Activated CD4-positive, alpha-beta memory T cell treated with anti-CD3 and anti-CD28 coated beads, Interleukin-2, amount 10 ng/mL, durations not matched to agents 7 days and 5 days (primary cell): ENCODE measurements around the gene NACA2. TPM values are rescaled to one million over a fixed set of nuclear protein-coding genes. Genes with fewer than 3 reads are reported as not detected.
"Not testable (repeated sequence)": the region's sequence is repeated elsewhere in the genome, so short reads cannot be mapped to it uniquely, and the experiment has no call there.

ENCODE experiments used
- CTCF ChIA-PET: fragments of 350-600 bp; sonication (Branson Sonifier 250); formaldehyde crosslinking; loops from one replicate; lab custom pipeline; 2021; ENCODE audit warnings: antibody characterized with exemption, inconsistent platforms; lab: Charles Lee
- POLR2A ChIA-PET: fragments of 350-600 bp; sonication (Branson Sonifier 250); formaldehyde crosslinking; loops from one replicate; lab custom pipeline; 2021; ENCODE audit warnings: antibody characterized with exemption; lab: Charles Lee
- DNase-seq: peaks from one replicate; pipeline ENCODE4 v3.0.0-alpha.2; 2020
- H3K27ac Mint-ChIP-seq: one replicate; pipeline ENCODE4 v1.8.0; 2021; ENCODE audit warnings: mild to moderate bottlenecking, mixed read lengths
- H3K27me3 Mint-ChIP-seq: one replicate; pipeline ENCODE4 v1.8.0; 2021; ENCODE audit warnings: mixed read lengths
- H3K36me3 Mint-ChIP-seq: one replicate; pipeline ENCODE4 v1.8.0; 2021; ENCODE audit warnings: low read depth, mixed read lengths
- H3K4me1 Mint-ChIP-seq: one replicate; pipeline ENCODE4 v1.8.0; 2021; ENCODE audit warnings: mixed read lengths
- H3K4me3 Mint-ChIP-seq: one replicate; pipeline ENCODE4 v1.8.0; 2021; ENCODE audit warnings: mild to moderate bottlenecking, mixed read lengths
- H3K9me3 Mint-ChIP-seq: one replicate; pipeline ENCODE4 v1.8.0; 2021; ENCODE audit warnings: mixed read lengths
- total RNA-seq, 2 experiments: library from RNA; stranded (reverse); gene quantifications; one replicate each; pipeline ENCODE4 v1.2.3, GENCODE V29; 2021

NACA2 gene
- total RNA-seq, 2 experiments from 2014 or later, result not detected

DNA sequence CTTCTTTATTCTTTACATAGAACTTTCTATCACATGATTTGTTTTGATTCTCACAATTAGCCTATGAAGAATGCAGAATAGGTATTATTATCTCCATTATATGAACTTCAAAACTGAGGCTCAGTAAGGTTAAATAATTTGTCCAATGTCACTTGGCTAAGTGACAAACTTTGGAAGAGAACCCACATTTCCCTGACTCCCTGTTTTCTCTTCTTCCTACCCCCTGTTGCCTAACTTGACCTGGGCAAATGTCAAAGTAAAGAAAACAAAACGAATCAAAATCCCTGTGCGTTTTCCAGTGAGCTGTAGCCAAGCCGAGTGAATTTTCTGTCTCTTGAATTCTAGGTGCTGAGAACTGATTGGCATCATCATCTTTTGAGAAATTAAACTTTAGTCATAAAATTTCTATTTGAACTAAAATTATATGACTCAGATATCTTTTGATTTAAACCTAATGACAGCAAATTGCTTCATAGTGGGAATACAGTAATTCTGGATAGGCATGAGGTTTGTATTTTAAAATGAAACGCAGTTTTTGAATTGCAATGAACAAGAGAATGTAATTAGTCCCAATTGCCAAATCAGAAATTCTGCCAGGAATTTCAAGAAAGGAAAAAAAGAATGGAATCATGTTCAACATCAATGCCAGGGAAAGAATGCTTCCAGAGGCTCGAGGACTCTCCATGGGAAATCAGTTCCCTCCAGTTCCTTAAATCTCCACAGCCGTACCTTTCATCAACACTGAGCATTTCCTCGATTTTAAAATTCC, 4.6 kb upstream of the NACA2 start:
- CTCF ChIA-PET, result no interaction called here
- DNase-seq, result no peak

GRCh38 chr17:61594294-61594825, 3.3 kb upstream of the NACA2 start:
- no peak overlapping the region for H3K4me3 Mint-ChIP-seq
- DNase-seq, result no peak
- no peaks in the 10 kb centered on the region for H3K9me3 Mint-ChIP-seq
- no peaks in the 10 kb centered on the region for H3K4me1 Mint-ChIP-seq
- H3K27ac Mint-ChIP-seq, result no peak overlapping the region
- CTCF ChIA-PET, result no interaction called here
- no peaks in the 10 kb centered on the region for H3K36me3 Mint-ChIP-seq
- peaks cover 19% of the 10 kb centered on the region for H3K27me3 Mint-ChIP-seq
- POLR2A ChIA-PET, result no interaction called here

More for the DNA sequence above, 4.6 kb upstream of the NACA2 start:
- H3K4me3 Mint-ChIP-seq, result no peak overlapping the region
- H3K27ac Mint-ChIP-seq, result no peak overlapping the region
- H3K4me1 Mint-ChIP-seq, result no peaks in the 10 kb centered on the region
- H3K9me3 Mint-ChIP-seq, result no peaks in the 10 kb centered on the region
- H3K36me3 Mint-ChIP-seq, result no peaks in the 10 kb centered on the region
- peaks cover 19% of the 10 kb centered on the region for H3K27me3 Mint-ChIP-seq
- POLR2A ChIA-PET, result no interaction called here

DNA sequence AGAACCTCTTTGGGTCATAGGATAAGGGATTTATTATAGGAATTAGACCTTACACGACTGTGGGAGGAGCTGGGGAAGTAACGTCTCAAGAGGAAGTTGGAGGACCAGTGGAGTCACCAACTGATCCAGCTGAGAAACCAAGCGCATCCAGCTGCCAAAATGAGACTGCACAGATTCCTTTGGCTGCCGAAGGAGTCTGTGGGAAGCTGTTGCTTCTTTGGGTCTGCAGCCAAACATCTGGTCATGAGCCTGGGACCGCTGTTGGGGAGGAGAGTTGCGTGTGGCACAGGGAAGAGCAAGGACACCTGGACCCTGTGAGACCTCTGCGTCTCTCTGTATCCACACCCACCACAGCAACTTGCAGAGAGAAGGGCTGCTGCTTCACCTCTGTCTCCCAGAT, 2.4 kb upstream of the NACA2 start:
- POLR2A ChIA-PET, result no interaction called here
- DNase-seq, result no peak
- H3K27me3 Mint-ChIP-seq, result peaks cover 23% of the 10 kb centered on the region
- no peaks in the 10 kb centered on the region for H3K4me1 Mint-ChIP-seq
- CTCF ChIA-PET, result no interaction called here
- no peaks in the 10 kb centered on the region for H3K36me3 Mint-ChIP-seq
- no peaks in the 10 kb centered on the region for H3K9me3 Mint-ChIP-seq
- H3K4me3 Mint-ChIP-seq, result no peak overlapping the region
- no peak overlapping the region for H3K27ac Mint-ChIP-seq

DNA sequence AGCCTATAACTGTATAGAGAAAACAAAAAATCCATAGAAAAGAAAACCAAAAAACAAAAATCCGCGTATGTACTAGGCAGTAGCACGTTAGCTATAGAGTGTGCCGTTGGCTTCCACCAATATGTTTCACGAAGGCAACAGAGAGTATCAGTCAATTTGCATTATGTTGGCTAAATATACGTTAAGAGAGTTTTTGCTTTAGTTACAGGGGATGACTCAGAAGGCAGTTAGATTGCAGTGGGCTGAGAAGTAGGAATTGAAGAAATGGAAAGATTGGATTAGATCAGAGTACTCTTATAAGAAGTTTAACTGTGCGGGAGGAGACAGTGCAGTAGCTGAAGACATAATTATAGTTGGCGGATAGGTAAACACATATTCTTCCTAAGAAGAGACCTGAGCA, 911 bp upstream of the NACA2 start:
- Mint-ChIP-seq H3K4me3 (no peak overlapping the region), H3K27me3 (peaks cover 30% of the 10 kb centered on the region), H3K36me3 (no peaks in the 10 kb centered on the region), H3K9me3 (no peaks in the 10 kb centered on the region), H3K4me1 (no peaks in the 10 kb centered on the region), H3K27ac (no peak overlapping the region)
- ChIA-PET CTCF (no interaction called here), POLR2A (no interaction called here)
- DNase-seq, result no peak

GRCh38 chr17:61589990-61590389, 1.0 kb downstream of the NACA2 start:
- Mint-ChIP-seq H3K36me3 (no peaks in the 10 kb centered on the region), H3K4me1 (no peaks in the 10 kb centered on the region), H3K27ac (no peak overlapping the region), H3K9me3 (no peaks in the 10 kb centered on the region), H3K4me3 (no peak overlapping the region), H3K27me3 (peaks cover 26% of the 10 kb centered on the region)
- CTCF ChIA-PET, result no interaction called here
- POLR2A ChIA-PET, result no interaction called here
- no peak for DNase-seq

- H3K9me3 Mint-ChIP-seq, result no peaks in the 10 kb centered on the region
- no peaks in the 10 kb centered on the region for H3K36me3 Mint-ChIP-seq
- DNase-seq, result no peak
- ChIA-PET CTCF (no interaction called here), POLR2A (interaction anchor here (1.2 kb wide), 1 partner anchor 12 kb away, joined by 4 read pairs; no protein-coding TSS in a partner anchor)
- H3K27me3 Mint-ChIP-seq, result peaks cover 21% of the 10 kb centered on the region
- no peak overlapping the region for H3K27ac Mint-ChIP-seq
- H3K4me1 Mint-ChIP-seq, result no peaks in the 10 kb centered on the region
- no peak overlapping the region for H3K4me3 Mint-ChIP-seq
Measured at GRCh38 chr17:61587807-61588660, 3.0 kb downstream of the NACA2 start.

DNA sequence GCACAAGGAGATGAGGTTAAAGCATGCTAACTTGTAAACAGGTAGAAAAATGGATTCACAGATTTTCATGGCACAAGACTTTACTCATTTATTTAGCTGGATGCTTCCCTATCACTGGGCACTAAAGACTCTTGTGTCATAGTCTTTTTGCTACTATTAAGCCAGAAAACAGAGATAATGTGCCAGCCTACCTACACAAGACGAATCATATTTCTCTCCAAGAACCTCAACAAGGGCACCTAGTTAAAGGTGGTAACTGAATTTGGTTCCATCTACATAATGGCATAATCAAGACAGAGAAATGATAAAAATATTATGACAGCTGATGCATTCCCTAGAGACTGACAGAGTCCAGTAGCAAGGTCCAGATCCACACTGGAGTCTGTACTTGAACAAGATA, 3.8 kb downstream of the NACA2 start:
- H3K4me3 Mint-ChIP-seq, result no peak overlapping the region
- no peaks in the 10 kb centered on the region for H3K4me1 Mint-ChIP-seq
- peaks cover 22% of the 10 kb centered on the region for H3K27me3 Mint-ChIP-seq
- DNase-seq, result no peak
- no peaks in the 10 kb centered on the region for H3K9me3 Mint-ChIP-seq
- no peaks in the 10 kb centered on the region for H3K36me3 Mint-ChIP-seq
- H3K27ac Mint-ChIP-seq, result no peak overlapping the region
- POLR2A ChIA-PET, result interaction anchor here (1.2 kb wide), 1 partner anchor 13 kb away, joined by 4 read pairs; no protein-coding TSS in a partner anchor
- CTCF ChIA-PET, result interaction anchor here (1.5 kb wide), 1 partner anchor 24 kb away, joined by 4 read pairs; no protein-coding TSS in a partner anchor

DNA sequence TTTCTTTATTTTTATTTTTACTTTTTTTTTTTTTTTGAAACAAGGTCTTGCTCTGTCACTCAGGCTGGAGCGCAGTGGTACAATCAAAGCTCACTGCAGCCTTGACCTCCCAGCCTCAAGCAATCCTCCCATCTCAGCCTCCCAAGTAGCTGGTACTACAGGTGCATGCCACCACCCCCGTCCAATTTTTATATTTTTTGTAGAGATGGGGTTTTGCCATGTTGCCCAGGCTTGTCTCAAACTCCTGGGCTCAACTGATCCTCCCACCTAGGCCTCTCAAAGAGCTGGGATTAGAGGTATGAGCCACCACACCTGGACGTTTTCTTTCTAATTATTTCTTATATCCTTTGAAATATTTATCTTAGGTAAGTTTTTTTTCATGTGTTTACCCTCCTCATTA, 4.4 kb downstream of the NACA2 start:
- H3K9me3 Mint-ChIP-seq, H3K36me3 Mint-ChIP-seq, H3K27ac Mint-ChIP-seq, H3K4me1 Mint-ChIP-seq, POLR2A ChIA-PET, H3K4me3 Mint-ChIP-seq, DNase-seq: not testable (repeated sequence)
- H3K27me3 Mint-ChIP-seq, result peaks cover 24% of the 10 kb centered on the region
- CTCF ChIA-PET, result interaction anchor here (1.5 kb wide), 1 partner anchor 25 kb away, joined by 4 read pairs; no protein-coding TSS in a partner anchor

- POLR2A ChIA-PET, result no interaction called here
- Mint-ChIP-seq H3K27ac (no peak overlapping the region), H3K9me3 (no peaks in the 10 kb centered on the region), H3K4me1 (no peaks in the 10 kb centered on the region), H3K36me3 (no peaks in the 10 kb centered on the region), H3K27me3 (peaks cover 29% of the 10 kb centered on the region), H3K4me3 (no peak overlapping the region)
- DNase-seq, result no peak
- CTCF ChIA-PET, result interaction anchor here (1.5 kb wide), 1 partner anchor 25 kb away, joined by 4 read pairs; no protein-coding TSS in a partner anchor
Measured at GRCh38 chr17:61586031-61586566, 4.9 kb downstream of the NACA2 start.

DNA sequence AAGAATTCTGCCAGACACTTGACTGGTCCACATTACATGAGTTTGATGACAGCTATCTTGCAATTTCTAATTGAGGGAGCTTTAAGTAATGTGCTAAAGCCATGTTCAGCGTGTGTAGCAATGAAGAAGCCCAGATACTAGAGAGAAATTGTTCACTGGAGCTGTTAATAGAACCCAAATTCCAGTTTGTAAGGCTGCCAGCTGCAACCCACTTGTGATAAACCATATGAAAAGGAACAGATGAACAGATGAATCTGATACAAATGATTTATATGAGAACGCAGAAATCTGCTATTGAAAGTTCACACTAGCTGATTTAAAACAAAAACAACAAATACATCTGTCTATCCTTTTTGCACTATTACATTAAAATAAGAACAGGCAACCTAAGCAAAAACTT, 6.2 kb downstream of the NACA2 start:
- Mint-ChIP-seq H3K27ac (no peak overlapping the region), H3K36me3 (no peaks in the 10 kb centered on the region), H3K27me3 (peaks cover 35% of the 10 kb centered on the region), H3K4me3 (no peak overlapping the region), H3K4me1 (no peaks in the 10 kb centered on the region), H3K9me3 (no peaks in the 10 kb centered on the region)
- no peak for DNase-seq
- CTCF ChIA-PET, result interaction anchor here (0.6 kb wide), 1 partner anchor 236 kb away, joined by 3 read pairs; no protein-coding TSS in a partner anchor
- POLR2A ChIA-PET, result interaction anchor here (0.8 kb wide), 1 partner anchor 11 kb away, joined by 3 read pairs; no protein-coding TSS in a partner anchor

- CTCF ChIA-PET, result interaction anchor here (0.6 kb wide), 1 partner anchor 235 kb away, joined by 3 read pairs; no protein-coding TSS in a partner anchor
Measured at GRCh38 chr17:61584266-61584665, 6.8 kb downstream of the NACA2 start.

DNA sequence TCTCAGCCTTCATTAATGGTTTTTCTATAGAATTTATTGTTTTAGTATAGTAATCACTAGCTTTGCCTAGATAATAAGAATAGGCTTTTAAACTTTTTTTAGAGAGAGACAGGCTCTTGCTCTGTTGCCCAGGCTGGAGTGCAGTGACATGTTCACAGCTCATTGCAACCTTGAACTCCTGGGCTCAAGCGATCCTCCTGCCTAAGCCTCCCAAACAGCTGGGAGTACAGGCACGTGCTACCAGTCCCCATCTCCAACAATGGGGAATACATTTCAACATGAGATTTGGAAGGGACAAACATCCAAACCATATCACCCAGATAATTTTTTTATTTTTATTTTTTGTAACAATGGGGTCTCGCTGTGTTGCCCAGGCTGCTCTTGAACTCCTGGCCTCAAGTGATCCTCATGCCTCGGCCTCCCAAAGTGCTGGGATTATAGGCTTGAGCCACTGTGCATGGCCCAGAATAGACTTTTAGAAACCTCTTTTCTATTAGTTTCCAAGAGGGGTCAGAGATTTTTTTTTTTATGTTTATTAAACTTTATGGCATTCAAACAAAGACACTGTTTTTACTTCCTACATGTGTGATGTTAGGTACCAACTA, 7.3 kb downstream of the NACA2 start:
- ChIA-PET CTCF (interaction anchor here (1.1 to 2.1 kb wide), 2 partner anchors 170 to 172 kb away, joined by 3 to 7 read pairs; no protein-coding TSS in a partner anchor), POLR2A (no interaction called here)
- Mint-ChIP-seq H3K4me1 (no peaks in the 10 kb centered on the region), H3K4me3 (no peak overlapping the region), H3K36me3 (no peaks in the 10 kb centered on the region), H3K27me3 (peaks cover 35% of the 10 kb centered on the region), H3K9me3 (no peaks in the 10 kb centered on the region), H3K27ac (no peak overlapping the region)
- no peak for DNase-seq

More at GRCh38 chr17:61584266-61584665, 6.8 kb downstream of the NACA2 start:
- H3K4me1 Mint-ChIP-seq, result no peaks in the 10 kb centered on the region
- H3K4me3 Mint-ChIP-seq, result no peak overlapping the region
- POLR2A ChIA-PET, result interaction anchor here (0.8 kb wide), 1 partner anchor 10 kb away, joined by 3 read pairs; no protein-coding TSS in a partner anchor
- no peak overlapping the region for H3K27ac Mint-ChIP-seq
- DNase-seq, result no peak
- peaks cover 38% of the 10 kb centered on the region for H3K27me3 Mint-ChIP-seq
- no peaks in the 10 kb centered on the region for H3K9me3 Mint-ChIP-seq
- no peaks in the 10 kb centered on the region for H3K36me3 Mint-ChIP-seq
